GM23338 (cell line): ENCODE results near the gene PPP6R1.

Experiments
- CREB1 ChIP-seq: fragments of 250-450 bp; sonication (Bioruptor Pico); IDR thresholded peaks from 2 replicates; pipeline ENCODE4 v1.5.0; 2020; ENCODE audit warnings: low read depth, mild to moderate bottlenecking, moderate library complexity
- CTCF ChIP-seq, 2 experiments: fragments of 200-600 bp in 1 of 2; sonication (generic) in 1 of 2; conservative IDR thresholded peaks; 2 replicates each; pipeline versions ENCODE4 v1.5.1 to v1.6.1; 2016 to 2017; ENCODE audit warnings: antibody characterized with exemption in 2 of 2, low read depth in 2 of 2, mild to moderate bottlenecking in 2 of 2, moderate library complexity in 1 of 2
- ETS1 ChIP-seq: IDR thresholded peaks from 2 replicates; pipeline ENCODE4 v1.6.1; 2016; ENCODE audit warnings: antibody characterized with exemption
- EZH2 ChIP-seq: fragments of 200-600 bp; sonication (generic); IDR thresholded peaks from one replicate; pipeline ENCODE4 v1.8.0; 2017; ENCODE audit warnings: antibody characterized with exemption, mild to moderate bottlenecking, low read depth; ENCODE audit not compliant: unreplicated experiment
- EZH2phosphoT487 ChIP-seq: fragments of 200-600 bp; sonication (generic); IDR thresholded peaks from one replicate; pipeline ENCODE4 v1.8.1; 2018; ENCODE audit warnings: antibody characterized with exemption; ENCODE audit not compliant: unreplicated experiment
- JUNB ChIP-seq: IDR thresholded peaks from one replicate; pipeline ENCODE4 v1.6.1; 2016; ENCODE audit warnings: antibody characterized with exemption; ENCODE audit not compliant: unreplicated experiment
- NANOG ChIP-seq: IDR thresholded peaks from 2 replicates; pipeline ENCODE4 v1.6.1; 2016; ENCODE audit warnings: antibody characterized with exemption, borderline replicate concordance
- POLR2AphosphoS5 ChIP-seq: IDR thresholded peaks from 2 replicates; pipeline ENCODE4 v1.6.1; 2016; ENCODE audit warnings: antibody characterized with exemption, low read depth
- REST ChIP-seq: IDR thresholded peaks from one replicate; pipeline ENCODE4 v1.6.1; 2018; ENCODE audit warnings: antibody characterized with exemption; ENCODE audit not compliant: unreplicated experiment
- STAT1 ChIP-seq: IDR thresholded peaks from one replicate; pipeline ENCODE4 v1.6.1; 2016; ENCODE audit warnings: antibody characterized with exemption; ENCODE audit not compliant: unreplicated experiment
- ZNF114 ChIP-seq: fragments of 250-450 bp; sonication (Bioruptor Pico); IDR thresholded peaks from 2 replicates; pipeline ENCODE4 v1.5.0; 2020; ENCODE audit warnings: mild to moderate bottlenecking, moderate library complexity
- ZNF331 ChIP-seq: fragments of 250-450 bp; sonication (Bioruptor Pico); IDR thresholded peaks from 2 replicates; pipeline ENCODE4 v1.5.0; 2020; ENCODE audit warnings: low read depth, mild to moderate bottlenecking, moderate library complexity
- ZNF462 ChIP-seq: fragments of 250-450 bp; sonication (Bioruptor Pico); IDR thresholded peaks from 2 replicates; pipeline ENCODE4 v1.5.0; 2020; ENCODE audit warnings: mild to moderate bottlenecking, moderate library complexity

GRCh38 chr19:55273978-55274707 lies 15.3 kb upstream of the PPP6R1 start:
- TF ChIP-seq CTCF (conservative IDR thresholded peaks at IDR 0.05; ENCODE audit: low read depth in 2 of 2), result no peak
- TF ChIP-seq NANOG, result no peak
- no peak for TF ChIP-seq EZH2phosphoT487
- no peak for TF ChIP-seq JUNB
- TF ChIP-seq ZNF462 (CRISPR knock-in tag), result no peak
- TF ChIP-seq EZH2, result no peak
- no peak for TF ChIP-seq CREB1 (CRISPR knock-in tag)
- no peak for TF ChIP-seq REST
- no peak for TF ChIP-seq POLR2AphosphoS5
- no peak for TF ChIP-seq ZNF331 (CRISPR knock-in tag)
- TF ChIP-seq ETS1, result no peak
- no peak for TF ChIP-seq ZNF114 (CRISPR knock-in tag)
- no peak for TF ChIP-seq STAT1
